HG03039 (cell line): ENCODE data around the gene MEGF11.

Experiments used
- ATAC-seq: cut with Tn5 transposase; IDR thresholded peaks from one replicate; pipeline ENCODE4 v1.9.1; 2021; ENCODE audit warnings: mild to moderate bottlenecking, moderate library complexity; ENCODE audit not compliant: unreplicated experiment

Gene MEGF11

DNA sequence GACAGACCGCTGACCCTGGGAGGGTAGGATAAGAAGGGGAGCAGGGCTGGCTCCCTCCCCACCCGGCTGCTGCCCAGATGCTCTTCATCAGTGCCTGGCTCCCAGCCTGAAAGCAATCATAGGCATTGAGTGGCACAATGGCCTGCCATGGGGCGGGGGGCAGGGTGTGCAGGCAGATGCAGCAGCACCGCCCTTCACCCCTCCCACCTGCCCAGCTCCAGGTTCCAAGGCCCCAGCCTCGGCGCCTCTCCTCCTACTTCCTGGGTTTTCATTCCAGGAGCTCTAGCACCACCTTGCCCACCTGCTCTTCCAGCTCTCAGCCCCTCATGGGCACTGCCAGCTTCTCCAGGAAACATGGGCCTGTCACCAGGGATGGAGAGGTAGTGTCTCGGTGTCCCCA lies 101.7 kb downstream of the MEGF11 start:
- no peak for ATAC-seq

DNA sequence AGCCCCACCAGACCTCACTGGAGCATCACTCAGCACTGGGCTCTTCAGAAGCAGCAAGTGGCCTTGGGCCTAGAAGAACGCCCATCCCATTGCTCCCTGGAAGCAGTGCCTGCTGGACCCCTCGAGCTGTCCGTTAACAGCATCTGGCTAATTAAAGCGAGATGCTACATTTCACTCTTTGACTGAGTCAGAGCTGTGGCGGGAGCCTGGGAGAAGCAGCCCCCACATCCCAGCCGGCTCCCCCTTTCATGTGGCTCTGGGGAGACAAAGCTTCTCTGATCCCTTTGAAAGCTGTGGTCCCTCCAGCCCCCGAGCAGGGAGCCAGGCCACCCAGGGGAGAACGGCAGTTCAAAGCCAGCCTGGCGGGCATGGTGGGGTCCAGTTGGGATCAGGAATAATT lies 103.7 kb downstream of the MEGF11 start:
- no peak for ATAC-seq

DNA sequence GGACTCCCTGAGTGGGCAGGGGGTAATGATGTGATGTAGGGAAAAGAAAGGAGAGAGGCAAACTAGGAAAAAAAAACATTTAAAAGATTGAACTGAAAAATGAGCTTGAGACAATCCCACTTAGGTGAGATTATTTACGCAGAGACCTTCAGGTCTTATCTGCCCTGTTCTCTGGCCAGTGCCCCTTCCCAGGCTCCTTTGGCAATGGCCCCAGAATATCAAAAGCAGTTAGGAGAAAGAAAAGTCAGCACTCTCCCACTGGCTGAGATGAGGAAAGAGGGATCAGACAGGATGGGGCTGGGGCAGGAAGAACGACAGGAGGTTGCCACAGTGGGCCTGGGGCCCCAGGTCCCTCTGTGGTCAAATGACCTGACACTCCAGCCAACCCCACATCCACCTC lies 105.4 kb downstream of the MEGF11 start:
- no peak for ATAC-seq

DNA sequence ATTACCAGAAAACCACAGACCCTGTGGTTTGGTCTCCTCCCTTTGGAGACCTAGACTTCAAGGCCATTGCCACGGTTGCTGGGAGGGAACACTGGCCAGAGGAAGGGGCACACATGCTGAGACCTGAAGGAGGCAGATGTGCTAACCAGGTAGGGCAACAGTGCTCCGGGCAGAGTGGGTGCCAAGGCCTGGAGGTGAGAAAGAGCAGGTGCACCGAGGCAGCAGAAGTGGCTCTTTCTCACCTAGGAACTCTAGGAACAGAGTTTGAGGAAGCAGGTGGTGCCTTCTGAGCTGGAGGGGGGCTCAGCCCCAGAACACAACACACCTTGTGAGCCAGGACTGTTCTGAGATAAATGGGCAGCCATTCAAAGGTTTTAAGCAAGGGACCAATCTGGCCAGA lies 106.1 kb downstream of the MEGF11 start:
- no peak for ATAC-seq

DNA sequence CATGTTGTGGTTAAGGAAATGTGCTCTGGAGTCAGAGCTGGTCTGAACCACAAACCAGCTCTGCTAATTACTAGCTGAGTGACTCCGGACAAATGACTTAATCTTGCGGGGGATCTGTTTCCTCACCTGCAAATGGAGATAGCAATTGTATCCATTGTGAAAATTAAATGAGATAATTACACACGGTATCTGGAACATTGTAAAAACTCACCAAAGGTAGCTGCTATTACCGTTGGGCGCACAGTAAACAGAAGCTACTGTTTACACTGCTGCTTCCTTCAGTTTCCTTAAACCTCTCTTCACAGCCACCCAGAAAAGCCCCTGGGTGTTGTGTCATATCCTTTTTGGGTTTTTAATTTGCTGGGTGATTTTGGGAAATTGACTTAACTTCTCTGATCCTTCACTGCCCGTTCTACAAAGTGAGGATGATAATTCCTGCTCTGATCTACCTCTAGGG lies 107.8 kb downstream of the MEGF11 start:
- ATAC-seq = no peak

DNA sequence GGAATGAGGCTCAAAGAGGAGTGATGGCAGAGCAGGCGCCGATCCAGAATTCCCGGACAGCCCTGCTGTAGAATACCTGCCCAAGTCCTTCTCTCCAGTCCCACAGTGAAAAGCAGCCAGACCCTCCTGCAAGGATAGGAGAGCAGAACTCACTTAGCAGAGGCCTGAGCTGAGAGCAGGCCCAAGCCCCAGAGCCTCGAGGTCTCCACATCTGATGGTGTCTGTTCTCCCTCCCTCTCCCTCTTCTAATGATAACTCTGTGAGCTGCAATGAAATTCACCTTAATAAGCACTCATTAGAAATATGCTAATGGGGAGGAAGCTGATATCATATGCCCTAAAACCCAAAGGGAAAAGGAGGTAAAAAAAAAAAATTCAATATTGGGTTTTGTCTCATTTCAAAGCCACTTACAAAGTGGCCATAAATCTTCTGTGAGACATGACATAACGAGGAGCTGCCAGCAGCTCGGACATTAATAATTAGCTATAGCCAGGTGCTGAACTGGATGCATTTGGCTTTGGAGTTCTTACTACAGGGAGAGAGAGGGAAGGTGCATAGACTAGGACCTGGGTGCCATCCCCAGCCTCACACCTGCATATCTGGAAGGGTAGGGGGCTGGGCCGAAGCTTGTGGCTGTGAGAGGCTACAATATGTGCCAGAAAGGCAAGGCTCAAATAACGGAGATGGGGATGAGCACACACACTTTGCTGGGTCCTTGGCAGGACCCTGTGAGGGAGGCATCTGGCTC lies 108.4 kb downstream of the MEGF11 start:
- no peak for ATAC-seq

DNA sequence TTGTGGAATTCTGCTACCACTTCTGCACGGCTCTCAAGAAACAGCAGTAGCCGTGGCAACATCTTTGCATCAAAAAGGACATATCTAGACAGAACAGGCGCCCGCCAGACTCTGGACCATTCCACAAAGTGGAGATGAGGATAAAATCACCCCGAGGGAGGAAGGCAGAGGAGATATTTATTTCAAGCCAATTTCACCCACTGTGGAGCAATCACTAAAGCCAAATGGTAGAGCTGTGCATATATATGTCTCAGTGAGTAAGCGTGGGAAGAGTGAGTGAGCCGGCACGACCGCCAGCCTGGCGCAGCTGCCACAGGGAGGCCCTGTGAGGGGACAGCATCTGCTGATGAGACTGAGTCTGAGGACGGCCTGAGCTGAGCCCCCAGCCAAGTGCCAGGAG lies 111.3 kb downstream of the MEGF11 start:
- ATAC-seq = no peak

DNA sequence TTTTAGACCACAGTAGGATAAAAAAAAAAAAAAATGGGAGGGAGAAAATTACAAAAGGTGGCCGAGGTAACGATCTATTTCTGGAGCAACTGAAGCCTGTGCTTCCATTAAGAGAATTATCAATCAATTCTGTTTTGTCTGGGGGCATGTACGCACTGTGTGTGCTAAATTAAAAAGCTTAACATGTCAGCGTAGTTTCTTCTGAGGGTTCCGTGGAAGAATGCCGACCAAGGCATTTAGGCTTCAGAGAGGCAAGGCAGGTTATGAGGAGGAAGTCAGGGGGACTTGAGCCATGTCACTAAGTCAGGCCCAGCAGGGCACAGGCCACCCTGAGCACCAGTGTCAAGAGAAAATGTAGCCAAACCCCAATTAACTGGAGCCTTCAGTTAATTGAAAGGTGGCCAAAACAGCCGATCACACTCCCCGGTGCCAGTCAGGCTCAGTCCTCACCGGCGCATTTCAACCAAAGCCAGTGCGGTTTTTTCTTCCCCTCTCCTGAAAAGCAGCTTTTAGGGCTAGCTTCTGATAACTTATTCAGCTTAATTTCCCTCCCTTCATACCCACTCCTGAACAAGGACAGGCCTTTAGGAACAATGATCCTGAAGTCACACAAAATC lies 113.9 kb downstream of the MEGF11 start:
- ATAC-seq = no peak

DNA sequence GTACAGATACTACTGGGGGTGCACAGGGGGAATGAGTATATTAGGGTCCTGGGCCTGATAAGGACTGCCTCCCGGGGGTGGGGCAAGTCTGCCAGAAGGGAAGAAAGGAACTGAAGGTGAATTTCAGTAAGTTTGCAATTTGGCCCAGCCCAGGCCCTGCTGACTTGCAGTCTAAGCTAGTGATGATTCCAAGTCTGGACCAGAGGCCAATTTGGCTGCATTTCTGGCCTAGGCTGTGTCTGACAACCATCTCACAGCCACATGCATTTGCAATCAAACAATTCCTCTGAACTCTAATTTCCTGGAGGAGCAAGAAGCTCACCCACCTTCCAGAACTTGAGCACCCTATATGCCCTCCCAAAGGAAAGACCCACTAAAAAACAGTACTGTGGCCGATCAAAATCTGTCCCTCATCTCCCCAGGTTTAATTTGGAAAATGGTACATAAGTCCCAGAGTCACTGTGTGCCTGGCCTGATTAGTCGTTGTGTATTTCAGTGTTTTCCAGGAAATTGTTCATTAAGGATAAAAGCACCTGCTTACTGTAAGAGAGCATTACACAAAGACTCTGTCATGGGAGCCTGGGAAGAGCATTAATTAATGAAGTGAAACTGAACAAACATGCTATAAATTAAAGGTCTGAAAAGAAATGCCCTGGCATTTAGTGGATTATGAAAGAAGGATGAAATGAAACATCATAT lies 114.5 kb downstream of the MEGF11 start:
- ATAC-seq = no peak

DNA sequence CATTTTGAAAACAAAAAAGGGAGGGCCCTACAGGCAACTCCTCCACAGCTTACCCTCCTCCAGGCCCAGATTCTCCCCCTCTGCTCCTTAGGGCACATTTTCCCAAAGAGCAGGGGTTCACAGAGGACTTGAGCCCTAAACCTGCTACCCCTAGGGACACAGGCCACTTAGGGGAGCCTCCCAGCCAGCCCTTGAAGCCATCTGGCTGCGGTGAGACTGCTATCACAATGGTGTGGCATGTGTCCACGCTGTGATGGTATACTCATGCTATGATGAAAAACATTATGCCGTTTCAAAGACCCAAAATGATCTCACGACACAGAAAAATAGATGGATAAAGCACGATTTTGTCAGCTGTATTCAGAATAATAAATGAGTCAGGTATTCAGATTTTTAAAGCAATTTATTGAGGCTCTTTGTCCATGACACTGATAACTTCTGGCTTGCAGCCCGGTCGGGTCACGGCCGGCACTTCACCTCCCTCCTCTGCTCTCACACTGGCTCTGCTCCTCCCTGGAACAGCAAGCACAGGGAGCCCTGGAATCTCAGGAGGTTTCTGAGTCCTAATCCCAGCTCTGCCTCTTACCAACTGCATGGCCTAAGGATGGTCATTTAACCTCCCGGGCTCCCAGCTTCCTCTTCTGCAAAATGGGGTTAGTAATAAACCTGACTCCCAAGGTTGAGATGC lies 115.3 kb downstream of the MEGF11 start:
- ATAC-seq = no peak

DNA sequence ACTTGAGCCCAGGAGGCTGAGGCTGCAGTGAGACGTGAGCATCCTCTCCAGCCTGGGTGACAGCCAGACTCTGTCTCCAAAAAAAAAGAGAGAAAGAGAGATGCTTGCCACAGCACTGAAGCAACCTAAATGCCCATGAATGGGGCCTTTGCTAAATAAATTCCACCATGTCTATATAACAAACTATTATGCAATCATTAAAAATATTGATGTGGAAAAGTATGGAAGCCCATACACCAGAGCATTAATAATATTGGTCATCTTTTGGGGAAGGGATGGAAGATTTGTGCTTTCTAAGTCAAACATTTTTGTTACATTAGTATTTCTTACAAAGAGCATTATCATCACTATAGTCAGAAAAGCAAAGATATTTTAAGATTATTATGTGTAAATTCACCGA lies 116.6 kb downstream of the MEGF11 start:
- ATAC-seq = no peak

DNA sequence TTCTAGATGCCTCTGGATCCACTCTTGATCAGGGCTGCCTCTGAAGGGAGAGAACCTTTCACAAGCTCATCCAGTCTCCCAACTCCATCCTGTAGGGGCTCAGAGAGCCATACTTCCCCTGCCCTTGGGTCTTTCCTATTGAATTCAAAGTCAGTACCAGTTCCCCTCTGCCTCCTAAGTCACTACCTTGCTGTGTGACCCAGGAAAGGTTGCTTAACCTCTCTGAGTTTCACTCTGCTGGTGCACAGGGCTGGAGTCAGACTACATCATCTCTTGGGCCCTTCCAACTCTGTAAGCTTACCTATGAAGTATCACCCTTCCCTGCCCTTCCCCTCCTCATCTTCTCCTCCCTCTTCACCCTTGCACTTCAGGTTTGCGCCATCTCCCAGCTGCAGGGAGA lies 117.9 kb downstream of the MEGF11 start:
- ATAC-seq = no peak

DNA sequence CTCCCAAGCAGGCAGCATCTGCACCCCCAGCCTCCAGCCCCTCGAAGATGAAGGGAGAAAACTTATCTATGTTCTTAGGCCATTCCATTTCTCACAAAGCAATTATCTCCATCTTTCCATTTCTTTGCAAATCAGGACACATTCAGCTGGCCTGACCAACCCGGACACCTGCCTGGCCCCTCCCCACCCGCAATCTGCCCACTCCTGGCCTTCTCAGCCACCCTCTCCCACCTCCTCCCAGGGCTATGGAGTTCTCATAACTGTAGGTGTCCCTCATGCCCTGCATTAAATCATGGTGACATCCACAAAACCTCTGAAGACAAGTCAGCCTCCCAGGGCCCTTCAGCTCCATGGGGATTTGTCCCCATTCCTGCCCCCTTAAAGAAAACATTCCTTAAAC lies 119.3 kb downstream of the MEGF11 start:
- no peak for ATAC-seq

DNA sequence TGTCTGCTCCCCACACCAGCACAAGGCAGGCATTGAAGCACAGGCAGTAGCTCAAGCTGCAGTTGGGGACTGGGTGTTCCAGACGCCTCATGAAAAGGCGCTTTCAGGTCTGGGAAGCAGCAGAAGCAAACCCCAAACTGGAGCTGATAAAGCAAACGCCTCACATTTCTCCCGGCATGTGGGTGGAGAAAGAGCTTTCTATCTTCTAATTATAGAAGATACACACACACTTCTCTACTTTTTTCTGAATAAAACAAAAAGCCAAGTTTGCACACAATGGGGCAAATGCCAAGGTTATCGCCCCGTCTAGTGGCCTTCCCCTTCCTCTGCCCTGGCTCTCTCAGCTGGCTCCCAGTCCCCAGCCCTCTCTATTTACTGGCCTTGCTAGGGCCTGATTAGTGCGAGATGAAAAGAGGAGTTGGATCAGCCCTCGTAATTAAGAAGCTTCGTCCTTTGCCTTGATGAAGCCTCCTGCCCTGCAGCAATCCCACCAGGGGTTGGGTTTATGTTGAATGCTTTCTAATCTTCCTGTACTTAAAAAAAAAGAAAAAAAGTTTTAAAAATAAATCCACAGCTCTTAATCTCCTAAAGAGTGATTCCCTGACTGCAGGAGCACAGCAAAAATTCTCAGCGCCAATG lies 120.2 kb downstream of the MEGF11 start:
- no peak for ATAC-seq

DNA sequence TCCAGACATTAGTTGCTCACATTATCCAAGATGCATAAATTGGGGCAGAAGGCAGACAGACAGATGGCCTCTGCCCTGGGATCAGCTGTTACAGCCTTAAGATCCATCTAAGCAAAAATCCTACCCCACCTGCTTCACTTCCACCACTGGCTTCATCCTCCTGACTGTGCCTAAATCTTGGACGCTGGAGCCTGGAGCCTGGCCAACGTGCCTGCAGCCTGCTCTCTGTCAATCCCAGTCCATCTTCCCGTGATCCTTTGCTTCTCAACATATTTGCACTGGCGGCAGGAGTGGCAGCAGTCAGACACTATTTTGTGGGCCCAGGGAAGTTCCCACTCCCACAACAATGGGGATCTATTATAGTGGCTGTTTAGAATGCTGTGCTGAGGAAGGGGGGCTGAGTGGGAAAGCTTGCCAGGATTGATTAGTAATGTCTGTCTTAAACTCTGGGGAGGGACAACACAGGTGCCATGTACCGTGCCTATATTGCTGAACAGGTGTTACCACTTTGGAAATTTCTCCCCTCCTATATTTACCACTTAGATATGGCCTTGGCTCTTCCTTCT lies 121.2 kb downstream of the MEGF11 start:
- ATAC-seq = no peak

DNA sequence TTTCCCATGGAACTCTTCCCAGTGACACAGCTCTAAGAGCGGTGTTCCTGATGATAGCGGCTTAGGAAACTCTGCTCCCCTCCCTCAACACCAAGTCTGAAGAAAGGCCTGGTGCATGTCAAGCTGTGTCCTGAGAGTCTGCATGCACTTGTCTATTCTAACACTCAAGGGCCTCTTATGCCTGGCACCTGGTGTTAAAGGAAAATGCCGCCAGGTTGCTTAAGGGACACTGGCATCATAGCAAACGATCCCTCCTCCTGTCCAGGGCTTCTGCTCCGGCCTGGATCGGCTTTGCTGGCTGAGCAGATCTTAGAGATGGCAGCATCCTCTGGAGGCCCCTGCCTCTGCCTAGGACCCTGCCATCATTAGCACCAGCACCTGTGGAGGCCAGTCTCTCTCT lies 121.7 kb downstream of the MEGF11 start:
- ATAC-seq = no peak

DNA sequence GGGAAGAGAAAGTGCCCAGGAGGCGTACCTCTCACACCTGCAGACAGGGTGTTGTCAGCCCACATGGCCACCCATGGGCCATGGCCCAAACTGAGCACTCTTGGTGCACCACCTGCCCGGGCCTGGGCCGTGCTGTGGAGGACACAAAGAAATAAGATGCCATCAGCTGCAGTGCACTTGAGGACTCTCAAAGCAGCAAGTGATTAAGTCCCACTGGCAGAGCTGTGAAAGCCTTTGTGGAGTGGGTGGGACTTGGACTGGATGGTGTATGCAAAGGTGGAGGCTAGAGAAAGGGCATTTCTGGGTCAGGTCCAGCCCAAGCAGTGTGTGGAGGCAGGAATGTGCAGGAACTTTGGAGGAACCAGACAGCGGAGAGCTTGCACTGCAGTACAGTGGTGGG lies 122.3 kb downstream of the MEGF11 start:
- no peak for ATAC-seq

DNA sequence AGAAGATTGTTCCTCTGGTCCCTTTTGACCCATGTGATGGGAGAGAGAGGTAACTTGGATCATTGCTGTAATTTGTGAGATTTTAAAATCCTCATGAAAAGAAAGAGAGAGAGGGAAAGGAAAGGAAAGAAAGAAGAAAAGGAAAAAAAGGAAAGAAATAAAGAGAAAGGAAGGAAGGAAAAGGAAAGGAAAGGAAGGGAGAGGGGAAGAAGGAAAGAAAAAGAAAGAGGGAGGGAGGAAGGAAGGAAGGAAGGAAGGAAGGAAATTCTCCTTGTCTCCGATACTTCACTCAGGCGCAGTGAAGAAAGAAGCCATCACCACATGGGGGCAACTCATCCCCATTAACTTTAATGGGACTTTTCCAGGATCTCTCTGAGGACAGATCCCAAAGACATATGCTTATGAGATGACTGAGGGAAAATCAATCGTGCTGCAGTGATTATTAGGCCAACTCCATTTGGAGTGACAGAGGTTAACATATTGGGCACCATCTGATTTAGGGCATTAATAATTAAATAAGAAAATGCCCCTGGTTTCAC lies 123.0 kb downstream of the MEGF11 start:
- ATAC-seq = no peak

DNA sequence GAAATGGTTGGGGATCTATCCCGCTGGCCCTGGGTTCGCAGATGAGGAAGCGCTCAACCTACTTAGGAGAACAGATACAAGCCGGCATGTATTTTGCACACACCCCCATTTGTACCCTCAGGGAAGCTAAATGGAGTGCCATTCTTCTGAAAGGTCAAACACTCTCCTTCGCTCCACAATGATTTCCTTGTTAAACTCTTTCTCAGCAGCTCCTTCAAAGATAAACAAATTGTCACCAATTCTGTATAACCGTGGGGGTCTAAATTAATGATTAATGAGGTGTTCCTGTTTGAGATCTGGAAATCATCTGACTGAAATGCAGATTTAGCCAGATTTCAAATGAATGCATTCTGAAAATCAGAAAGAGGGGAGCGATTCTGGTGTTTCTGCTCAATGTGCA lies 124.0 kb downstream of the MEGF11 start:
- no peak for ATAC-seq

DNA sequence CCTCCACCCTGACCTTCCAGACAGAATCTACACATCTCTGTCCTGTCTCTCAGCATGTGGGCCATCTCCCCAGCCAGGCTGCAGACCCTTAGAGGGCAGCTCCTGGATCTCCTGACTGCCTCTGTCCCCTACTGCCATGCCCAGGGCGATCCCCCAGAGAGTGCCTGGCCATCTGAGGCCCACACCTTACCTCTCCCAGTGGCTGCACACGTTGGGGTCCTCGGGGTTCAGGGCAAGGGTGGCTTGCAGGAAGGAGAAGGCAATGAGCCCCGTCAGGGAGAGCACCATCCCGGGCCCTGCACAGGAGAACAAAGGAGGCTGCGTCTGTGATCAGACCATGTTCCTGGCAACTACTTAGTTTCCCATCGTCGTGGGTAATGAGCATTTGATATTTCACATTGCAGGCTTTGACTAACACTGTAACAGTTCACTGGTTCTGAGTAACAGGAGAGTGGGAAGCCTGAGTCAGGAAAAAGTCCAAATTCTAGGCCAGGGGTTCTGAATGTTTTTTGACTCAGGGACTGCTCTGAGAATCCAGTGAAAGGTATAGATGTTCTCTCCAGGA lies 125.4 kb downstream of the MEGF11 start:
- ATAC-seq = no peak
